B cell (primary cell): Measurements from ENCODE around the gene TBC1D2. TPM values are rescaled to one million over a fixed set of nuclear protein-coding genes. Genes with fewer than 3 reads are reported as not detected.
"Not testable (repeated sequence)": the region's sequence is repeated elsewhere in the genome, so short reads cannot be mapped to it uniquely, and the experiment has no call there.

Experiments used
- ATAC-seq: fragments of 200-7000 bp; cut with Tn5 transposase; one replicate; pipeline ENCODE4 v1.10.0; 2021; ENCODE audit warnings: low read depth, mild to moderate bottlenecking, moderate number of reproducible peaks, moderate library complexity
- CTCF ChIA-PET: fragments of 350-600 bp; sonication (Branson Sonifier 250); formaldehyde crosslinking; loops from one replicate; lab custom pipeline; 2021; ENCODE audit warnings: antibody characterized with exemption, inconsistent platforms; lab: Charles Lee
- POLR2A ChIA-PET: fragments of 350-600 bp; sonication (Branson Sonifier 250); formaldehyde crosslinking; loops from one replicate; lab custom pipeline; 2021; ENCODE audit warnings: antibody characterized with exemption; lab: Charles Lee
- DNase-seq: peaks from one replicate; pipeline ENCODE4 v3.0.0; 2013
- H2AFZ ChIP-seq: 2 replicates; pipeline ENCODE4 v1.6.1; 2012; ENCODE audit warnings: mild to moderate bottlenecking, low read depth, low read length; ENCODE audit not compliant: insufficient read depth, poor library complexity, severe bottlenecking
- H3K27ac ChIP-seq, 2 donors: 1 replicate in 1 of 2; 2 replicates in 1 of 2; pipeline ENCODE4 v1.5.1; 2012 to 2013; ENCODE audit warnings: low read length in 2 of 2, mild to moderate bottlenecking in 2 of 2, moderate library complexity in 1 of 2
- H3K27me3 ChIP-seq, 4 experiments: fragments of 200-600 bp in 1 of 4; sonication (generic) in 1 of 4; replicated peaks in 1 of 4; 1 replicate in 2 of 4; 2 replicates in 2 of 4; pipeline versions ENCODE4 v1.6.1 to v1.7.0; 2013 to 2016; ENCODE audit warnings: low read length in 3 of 4, mild to moderate bottlenecking in 2 of 4, mixed read lengths in 1 of 4, moderate library complexity in 1 of 4; ENCODE audit not compliant: insufficient read depth in 4 of 4, control insufficient read depth in 3 of 4; ENCODE audit errors: control extremely low read depth in 1 of 4
- H3K36me3 ChIP-seq, 2 experiments: replicated peaks in 1 of 2; 1 replicate in 1 of 2; 2 replicates in 1 of 2; pipeline versions ENCODE4 v1.6.1 to v1.7.1; 2013; ENCODE audit warnings: low read length in 1 of 2; ENCODE audit not compliant: insufficient read depth in 2 of 2, control insufficient read depth in 1 of 2; ENCODE audit errors: control extremely low read depth in 1 of 2, extremely low read depth in 1 of 2
- H3K4me1 ChIP-seq, 2 donors: fragments of 200-600 bp in 1 of 2; sonication (generic) in 1 of 2; 1 replicate in 1 of 2; 2 replicates in 1 of 2; pipeline versions ENCODE4 v1.5.1 to v1.6.1; 2013 to 2017; ENCODE audit warnings: low read length in 2 of 2; ENCODE audit not compliant: control insufficient read depth in 2 of 2, insufficient read depth in 2 of 2
- H3K4me2 ChIP-seq: replicated peaks from 2 replicates; pipeline ENCODE3; 2012; ENCODE audit warnings: mild to moderate bottlenecking, low read depth, low read length; ENCODE audit not compliant: poor library complexity, severe bottlenecking
- H3K4me3 ChIP-seq, 5 experiments: fragments of 200-600 bp in 1 of 5; sonication (generic) in 1 of 5; 1 replicate in 3 of 5; 2 replicates in 2 of 5; pipeline versions ENCODE4 v1.5.1 to v1.7.0; 2011 to 2016; ENCODE audit warnings: low read length in 4 of 5, mild to moderate bottlenecking in 4 of 5, low read depth in 2 of 5, control low read depth in 1 of 5, moderate library complexity in 1 of 5; ENCODE audit not compliant: insufficient read depth in 1 of 5; ENCODE audit errors: control extremely low read depth in 1 of 5, extremely low read depth in 1 of 5
- H3K79me2 ChIP-seq: fragments of 200-600 bp; sonication (generic); one replicate; pipeline ENCODE4 v1.6.0; 2016; ENCODE audit warnings: low read length; ENCODE audit not compliant: control insufficient read depth, insufficient read depth
- H3K9ac ChIP-seq: fragments of 200-600 bp; sonication (generic); 2 replicates; pipeline ENCODE4 v1.6.1; 2017; ENCODE audit warnings: mild to moderate bottlenecking, low read length, moderate library complexity
- H3K9me3 ChIP-seq, 3 donors: one replicate each; pipeline versions ENCODE4 v1.6.1 to v1.7.1; 2013; ENCODE audit warnings: low read length in 2 of 3; ENCODE audit not compliant: control insufficient read depth in 2 of 3, insufficient read depth in 1 of 3; ENCODE audit errors: control extremely low read depth in 1 of 3
- H4K20me1 ChIP-seq: 2 replicates; pipeline ENCODE4 v1.6.0; 2012; ENCODE audit warnings: mild to moderate bottlenecking, low read length; ENCODE audit not compliant: insufficient read depth, control insufficient read depth, poor library complexity, severe bottlenecking
- H3K27ac Mint-ChIP-seq: one replicate; pipeline ENCODE4 v1.8.0; 2021; ENCODE audit warnings: mixed read lengths
- H3K27me3 Mint-ChIP-seq: one replicate; pipeline ENCODE4 v1.8.0; 2021; ENCODE audit warnings: mixed read lengths
- H3K4me1 Mint-ChIP-seq: one replicate; pipeline ENCODE4 v1.8.0; 2021; ENCODE audit warnings: mixed read lengths
- H3K4me3 Mint-ChIP-seq: one replicate; pipeline ENCODE4 v1.8.0; 2021; ENCODE audit warnings: mixed read lengths
- H3K9me3 Mint-ChIP-seq: one replicate; pipeline ENCODE4 v1.8.0; 2022; ENCODE audit warnings: mixed read lengths; ENCODE audit not compliant: insufficient read depth
- EZH2 ChIP-seq: IDR thresholded peaks from 2 replicates; pipeline ENCODE4 v1.6.1; 2012; ENCODE audit warnings: borderline replicate concordance, low read depth, mild to moderate bottlenecking, moderate library complexity, low read length; ENCODE audit not compliant: insufficient read depth, poor library complexity, severe bottlenecking
- whole genome bisulfite sequencing: methylation state at CpG from one replicate; pipeline ENCODE4 v1.1.5; 2013; ENCODE audit warnings: missing lambda C conversion rate; ENCODE audit not compliant: insufficient coverage; 5-methylcytosine and 5-hydroxymethylcytosine counted together
- intact Hi-C: fragments of 100-400 bp; cut with micrococcal nuclease; formaldehyde crosslinking; loops from one replicate; pipeline ENCODE4 v1.10.0; 2022
- polyA plus RNA-seq: library from polyadenylated mRNA; depleted of rRNA; stranded (reverse); fragments of >200 nt; gene quantifications from 2 replicates; pipeline ENCODE4 v1.2.3, GENCODE V29; 2012
- total RNA-seq, 2 donors: library from RNA; stranded (reverse); fragments of 120-200 nt in 1 of 2; gene quantifications; 1 replicate in 1 of 2; 2 replicates in 1 of 2; pipeline versions ENCODE4 v1.2.3 to v1.2.4, GENCODE V29; 2013 to 2022
- TF ChIP-seq, protein P1 (sequence below): fragments of 200-600 bp; IDR thresholded peaks from one replicate; pipeline ENCODE4 v1.8.0; 2022; ENCODE audit warnings: antibody characterized with exemption, mild to moderate bottlenecking

Gene TBC1D2
- total and polyA plus RNA-seq, 2 donors (not counting 1 experiment from before 2014, with no cell fraction given) = 5.0 to 5.3 TPM

DNA sequence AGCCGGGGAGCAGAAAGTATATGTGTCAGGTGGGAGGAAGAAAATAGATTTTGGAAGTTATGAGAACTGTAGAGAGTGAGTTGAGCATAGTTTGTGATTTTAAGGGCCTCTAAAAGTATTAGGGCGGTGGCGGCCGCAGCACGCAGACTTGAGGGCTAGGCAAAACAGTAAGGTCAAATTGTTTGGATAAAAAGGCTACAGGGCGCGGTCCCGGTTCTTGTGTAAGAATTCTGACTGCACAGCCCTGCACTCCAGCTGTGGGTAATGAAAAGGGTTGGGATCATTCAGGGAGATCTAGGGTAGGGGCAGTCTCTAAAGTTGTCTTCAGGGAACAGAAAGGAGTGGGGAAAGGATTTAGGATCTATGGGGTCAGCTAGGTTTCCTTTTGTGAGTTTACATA lies 12.1 kb upstream of the TBC1D2 start:
- WGBS = 97% methylated on average over 7 of the region's 8 CpGs
- H3K9me3 Mint-ChIP-seq, H2AFZ ChIP-seq, CTCF ChIA-PET, H3K27me3 ChIP-seq, intact Hi-C loops, H4K20me1 ChIP-seq, H3K4me1 Mint-ChIP-seq, H3K9me3 ChIP-seq, H3K4me2 ChIP-seq, DNase-seq, ATAC-seq, H3K9ac ChIP-seq, H3K27ac Mint-ChIP-seq, H3K27ac ChIP-seq, H3K79me2 ChIP-seq, POLR2A ChIA-PET, H3K4me3 Mint-ChIP-seq, H3K4me3 ChIP-seq, H3K4me1 ChIP-seq, H3K36me3 ChIP-seq: not testable (repeated sequence)
- H3K27me3 Mint-ChIP-seq = peaks cover 52% of the 10 kb centered on the region

DNA sequence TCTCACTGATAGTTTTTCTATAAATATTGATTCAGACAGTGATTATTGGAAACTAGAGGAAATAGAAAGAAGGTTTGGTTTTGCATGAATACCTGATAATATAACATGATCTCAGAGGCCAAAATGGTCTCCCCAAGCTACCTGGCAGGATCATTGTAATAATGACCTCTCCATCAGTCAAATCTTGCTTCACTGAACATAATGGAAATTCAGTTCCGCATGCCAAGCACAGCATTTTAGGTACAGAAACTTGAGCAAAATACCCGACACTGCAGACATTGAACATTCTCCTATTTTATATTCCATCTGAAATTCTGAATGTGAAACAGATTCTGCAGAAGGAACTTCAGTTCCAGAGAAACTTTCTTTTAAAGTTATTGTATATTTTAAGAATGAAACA lies 9.1 kb upstream of the TBC1D2 start:
- no peak overlapping the region for H2AFZ ChIP-seq
- ChIA-PET POLR2A (no interaction called here), CTCF (interaction anchor here (0.8 to 3.1 kb wide), 15 partner anchors 17 to 558 kb away, joined by 3 to 36 read pairs (median 5); partner anchors contain the start of gene TRMO)
- Mint-ChIP-seq H3K4me1 (no peaks in the 10 kb centered on the region), H3K27ac (no peak overlapping the region), H3K27me3 (peaks cover 29% of the 10 kb centered on the region), H3K4me3 (no peak overlapping the region), H3K9me3 (no peaks in the 10 kb centered on the region)
- no peak overlapping the region for H3K27ac ChIP-seq
- no CpG with 5 or more reads among the region's 2 CpGs for WGBS
- no peak overlapping the region for H3K9ac ChIP-seq
- H3K4me3 ChIP-seq = no peak overlapping the region
- no peaks in the 10 kb centered on the region for H3K27me3 ChIP-seq
- no peak overlapping the region for H3K4me2 ChIP-seq
- H3K79me2 ChIP-seq = no peaks in the 10 kb centered on the region
- H3K4me1 ChIP-seq = no peaks in the 10 kb centered on the region
- no peaks in the 10 kb centered on the region for H3K36me3 ChIP-seq
- TF ChIP-seq EZH2 = no peak
- TF ChIP-seq, protein P1, sequence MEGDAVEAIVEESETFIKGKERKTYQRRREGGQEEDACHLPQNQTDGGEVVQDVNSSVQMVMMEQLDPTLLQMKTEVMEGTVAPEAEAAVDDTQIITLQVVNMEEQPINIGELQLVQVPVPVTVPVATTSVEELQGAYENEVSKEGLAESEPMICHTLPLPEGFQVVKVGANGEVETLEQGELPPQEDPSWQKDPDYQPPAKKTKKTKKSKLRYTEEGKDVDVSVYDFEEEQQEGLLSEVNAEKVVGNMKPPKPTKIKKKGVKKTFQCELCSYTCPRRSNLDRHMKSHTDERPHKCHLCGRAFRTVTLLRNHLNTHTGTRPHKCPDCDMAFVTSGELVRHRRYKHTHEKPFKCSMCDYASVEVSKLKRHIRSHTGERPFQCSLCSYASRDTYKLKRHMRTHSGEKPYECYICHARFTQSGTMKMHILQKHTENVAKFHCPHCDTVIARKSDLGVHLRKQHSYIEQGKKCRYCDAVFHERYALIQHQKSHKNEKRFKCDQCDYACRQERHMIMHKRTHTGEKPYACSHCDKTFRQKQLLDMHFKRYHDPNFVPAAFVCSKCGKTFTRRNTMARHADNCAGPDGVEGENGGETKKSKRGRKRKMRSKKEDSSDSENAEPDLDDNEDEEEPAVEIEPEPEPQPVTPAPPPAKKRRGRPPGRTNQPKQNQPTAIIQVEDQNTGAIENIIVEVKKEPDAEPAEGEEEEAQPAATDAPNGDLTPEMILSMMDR = no peak
- no peaks in the 10 kb centered on the region for H3K9me3 ChIP-seq
- DNase-seq = no peak
- intact Hi-C loops = loop anchor here (5.0 kb wide), 1 partner anchor 552 kb away; no protein-coding TSS in a partner anchor
- no peak for ATAC-seq
- no peaks in the 10 kb centered on the region for H4K20me1 ChIP-seq
